Ascending aorta (tissue), 2 donors: ENCODE results near the gene UCMA. TPM values are rescaled to one million over a fixed set of nuclear protein-coding genes. Genes with fewer than 3 reads are reported as not detected.
A peak's percentile ranks its signal among the peaks of the same experiment; 100 is the strongest.
"Not testable (repeated sequence)": the region's sequence is repeated elsewhere in the genome, so short reads cannot be mapped to it uniquely, and the experiment has no call there.

Experiments
- DNase-seq, 2 donors: peaks; one replicate each; pipeline ENCODE4 v3.0.0-alpha.2; 2019; ENCODE audit warnings: low spot score in 2 of 2
- H3K27ac ChIP-seq, 2 donors: fragments of 200-600 bp; sonication (generic); one replicate each; pipeline ENCODE4 v1.5.1; 2016 to 2017; ENCODE audit warnings: mild to moderate bottlenecking in 1 of 2
- H3K27me3 ChIP-seq: fragments of 200-600 bp; sonication (generic); one replicate; pipeline ENCODE4 v1.5.1; 2017
- H3K36me3 ChIP-seq, 2 donors: fragments of 200-600 bp; sonication (generic); one replicate each; pipeline ENCODE4 v1.5.1; 2016
- H3K4me1 ChIP-seq, 2 donors: fragments of 200-600 bp; sonication (generic); one replicate each; pipeline ENCODE4 v1.5.1; 2016 to 2017; ENCODE audit warnings: mild to moderate bottlenecking in 1 of 2
- H3K4me3 ChIP-seq, 2 donors: fragments of 200-600 bp; sonication (generic); one replicate each; pipeline ENCODE4 v1.5.1; 2016 to 2017; ENCODE audit warnings: mild to moderate bottlenecking in 1 of 2
- H3K9me3 ChIP-seq, 2 donors: fragments of 200-600 bp; sonication (generic); one replicate each; pipeline ENCODE4 v1.5.1; 2016
- intact Hi-C: fragments of 100-400 bp; cut with DNase I; formaldehyde crosslinking; loops from one replicate; pipeline ENCODE4 v1.15.1; 2023
- total RNA-seq: library from RNA; depleted of rRNA; stranded (reverse); fragments of >200 nt; gene quantifications from one replicate; pipeline ENCODE4 v1.1.0, GENCODE V29; 2016
- TF ChIP-seq, protein P1 (sequence below), 3 experiments: fragments of 200-600 bp in 2 of 3; fragments of 450-650 bp in 1 of 3; sonication (generic) in 2 of 3; IDR thresholded peaks; one replicate each; pipeline ENCODE4 v1.5.1; 2016 to 2019; ENCODE audit warnings: antibody characterized with exemption in 3 of 3, mild to moderate bottlenecking in 1 of 3, moderate library complexity in 1 of 3

UCMA gene
- total RNA-seq, 1 donor from 2014 or later: not detected

DNA sequence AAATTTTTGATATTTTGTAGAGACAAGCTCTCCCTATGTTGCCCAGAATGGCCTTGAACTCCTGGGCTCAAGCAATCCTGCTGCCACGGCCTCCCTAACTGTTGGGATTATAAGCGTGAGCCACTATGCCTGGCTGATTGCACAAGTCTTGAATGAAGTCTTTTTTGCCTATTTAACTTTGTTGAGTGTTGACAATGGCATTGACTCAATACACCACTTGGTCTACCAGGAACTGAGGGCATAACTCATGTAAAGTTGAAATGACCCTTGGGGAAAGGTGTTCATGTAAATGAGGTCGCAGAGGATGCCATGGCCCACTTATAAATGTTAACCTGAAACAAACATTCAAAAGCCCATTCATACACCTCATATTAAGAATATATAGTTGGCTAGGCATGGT lies 7.4 kb upstream of the UCMA start:
- no peaks in the 10 kb centered on the region for H3K27me3 ChIP-seq
- no peaks in the 10 kb centered on the region for H3K4me1 ChIP-seq
- TF ChIP-seq, protein P1, sequence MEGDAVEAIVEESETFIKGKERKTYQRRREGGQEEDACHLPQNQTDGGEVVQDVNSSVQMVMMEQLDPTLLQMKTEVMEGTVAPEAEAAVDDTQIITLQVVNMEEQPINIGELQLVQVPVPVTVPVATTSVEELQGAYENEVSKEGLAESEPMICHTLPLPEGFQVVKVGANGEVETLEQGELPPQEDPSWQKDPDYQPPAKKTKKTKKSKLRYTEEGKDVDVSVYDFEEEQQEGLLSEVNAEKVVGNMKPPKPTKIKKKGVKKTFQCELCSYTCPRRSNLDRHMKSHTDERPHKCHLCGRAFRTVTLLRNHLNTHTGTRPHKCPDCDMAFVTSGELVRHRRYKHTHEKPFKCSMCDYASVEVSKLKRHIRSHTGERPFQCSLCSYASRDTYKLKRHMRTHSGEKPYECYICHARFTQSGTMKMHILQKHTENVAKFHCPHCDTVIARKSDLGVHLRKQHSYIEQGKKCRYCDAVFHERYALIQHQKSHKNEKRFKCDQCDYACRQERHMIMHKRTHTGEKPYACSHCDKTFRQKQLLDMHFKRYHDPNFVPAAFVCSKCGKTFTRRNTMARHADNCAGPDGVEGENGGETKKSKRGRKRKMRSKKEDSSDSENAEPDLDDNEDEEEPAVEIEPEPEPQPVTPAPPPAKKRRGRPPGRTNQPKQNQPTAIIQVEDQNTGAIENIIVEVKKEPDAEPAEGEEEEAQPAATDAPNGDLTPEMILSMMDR (IDR thresholded peaks at IDR 0.05): no peak
- no peaks in the 10 kb centered on the region for H3K36me3 ChIP-seq
- DNase-seq: no peak
- intact Hi-C loops: no loop called here
- H3K4me3 ChIP-seq: no peak overlapping the region
- H3K27ac ChIP-seq: no peak overlapping the region
- no peaks in the 10 kb centered on the region for H3K9me3 ChIP-seq

DNA sequence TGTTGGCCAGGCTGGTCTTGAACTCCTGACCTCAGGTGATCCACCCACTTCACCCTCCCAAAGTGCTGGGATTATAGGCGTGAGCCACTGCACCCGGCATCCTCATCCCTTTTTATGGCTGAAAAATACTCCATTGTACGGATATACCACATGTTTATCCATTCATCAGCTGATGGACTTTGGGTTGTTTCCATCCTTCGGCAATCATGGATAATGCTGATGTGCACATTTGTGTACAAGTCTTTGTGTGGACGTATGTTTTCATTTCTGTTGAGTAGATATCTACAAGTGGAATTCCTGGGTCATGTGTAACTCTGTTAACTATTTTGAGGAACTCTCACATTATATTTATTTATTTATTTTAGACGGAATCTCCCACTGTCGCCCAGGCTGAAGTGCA lies 5.7 kb upstream of the UCMA start:
- no peak overlapping the region for H3K4me3 ChIP-seq
- intact Hi-C loops: no loop called here
- H3K4me1 ChIP-seq: no peaks in the 10 kb centered on the region
- TF ChIP-seq, protein P1 (IDR thresholded peaks at IDR 0.05): no peak
- no peaks in the 10 kb centered on the region for H3K36me3 ChIP-seq
- no peak overlapping the region for H3K27ac ChIP-seq
- H3K27me3 ChIP-seq: no peaks in the 10 kb centered on the region
- H3K9me3 ChIP-seq: no peaks in the 10 kb centered on the region
- peak in 1 of 2 donors; percentile 12 for DNase-seq

DNA sequence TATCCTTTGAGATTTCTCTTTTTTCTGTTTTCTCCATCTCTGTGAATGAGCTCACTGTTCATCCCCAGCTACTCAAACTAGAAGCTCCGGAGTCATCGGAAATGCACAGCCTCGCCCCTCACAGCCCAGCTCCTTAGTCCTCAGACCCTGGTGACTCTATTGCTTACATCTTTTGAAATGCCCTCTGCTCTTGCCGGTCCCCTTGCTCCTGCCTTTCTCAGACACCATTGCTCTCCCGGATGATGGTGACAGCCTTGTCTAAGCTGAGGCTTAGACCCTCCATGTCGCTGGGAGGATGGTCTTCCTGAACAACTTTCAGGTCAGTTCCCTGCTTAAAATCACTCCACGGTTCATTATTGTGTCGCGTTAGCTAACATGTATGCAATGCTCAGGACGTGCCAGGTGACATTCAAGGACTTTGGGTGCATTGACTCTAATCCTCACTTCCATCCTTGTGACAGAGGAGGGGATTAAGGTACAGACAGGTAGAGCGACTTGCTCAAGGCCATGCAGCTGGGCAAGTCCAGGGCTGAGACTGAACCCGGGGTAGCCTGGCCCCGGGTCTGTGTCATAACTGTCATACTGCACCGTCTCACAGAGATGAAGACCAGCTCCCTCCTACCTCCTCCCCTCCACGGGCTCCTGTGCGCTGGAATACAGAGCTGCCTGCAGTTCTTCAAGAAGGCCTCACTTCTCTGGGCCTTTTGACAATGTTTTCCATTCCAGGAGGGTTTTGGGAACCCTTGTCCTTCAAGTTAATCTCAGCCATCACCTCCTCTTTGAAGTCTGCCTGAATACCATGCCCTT lies 4.3 kb upstream of the UCMA start:
- Histone ChIP-seq H3K4me3 (no peak overlapping the region), H3K9me3 (no peaks in the 10 kb centered on the region), H3K4me1 (no peaks in the 10 kb centered on the region), H3K27me3 (no peaks in the 10 kb centered on the region), H3K27ac (no peak overlapping the region), H3K36me3 (no peaks in the 10 kb centered on the region)
- TF ChIP-seq, protein P1 (IDR thresholded peaks at IDR 0.05): no peak
- DNase-seq: peak in 1 of 2 donors; percentile 50
- intact Hi-C loops: no loop called here

DNA sequence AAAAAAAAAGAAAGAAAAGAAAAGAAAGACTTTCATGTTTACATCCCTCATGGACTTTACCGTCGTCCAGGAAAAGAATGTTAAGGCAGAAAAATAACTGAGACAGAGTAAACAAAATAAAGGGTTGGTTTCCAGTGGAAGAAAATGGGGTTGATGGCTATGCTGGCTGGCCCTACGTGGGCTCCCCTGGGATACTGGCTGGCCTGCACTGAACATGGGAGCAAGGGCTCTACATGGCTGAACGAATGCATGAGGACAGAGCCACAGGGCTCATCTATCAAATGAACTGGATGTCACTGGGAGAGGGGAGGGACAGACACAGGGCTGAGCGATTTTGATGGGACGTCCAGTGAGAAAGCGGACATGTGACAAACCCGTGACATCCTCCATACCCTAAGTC lies 2.5 kb upstream of the UCMA start:
- Histone ChIP-seq H3K4me3 (no peak overlapping the region), H3K27ac (no peak overlapping the region), H3K4me1 (no peaks in the 10 kb centered on the region), H3K27me3 (no peaks in the 10 kb centered on the region), H3K9me3 (no peaks in the 10 kb centered on the region), H3K36me3 (no peaks in the 10 kb centered on the region)
- DNase-seq: peak in 1 of 2 donors; percentile 15
- TF ChIP-seq, protein P1 (IDR thresholded peaks at IDR 0.05): no peak
- intact Hi-C loops: no loop called here

DNA sequence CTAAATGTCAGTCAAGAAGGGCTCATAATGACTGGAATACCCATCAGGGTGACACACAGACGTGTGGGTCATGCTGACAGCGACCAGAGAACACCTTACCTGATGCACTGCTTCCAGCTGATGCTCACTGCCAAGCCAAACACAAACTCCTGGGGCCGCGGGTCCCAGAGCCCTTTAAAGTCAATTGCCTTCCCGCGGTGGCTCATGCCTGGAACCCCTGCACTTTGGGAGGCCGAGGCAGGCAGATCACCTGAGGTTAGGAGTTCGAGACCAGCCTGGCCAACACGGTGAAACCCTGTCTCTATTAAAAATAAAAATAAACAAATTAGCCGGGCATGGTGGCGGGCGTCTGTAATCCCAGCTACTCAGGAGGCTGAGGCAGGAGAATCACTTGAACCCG lies 562 bp upstream of the UCMA start:
- DNase-seq, H3K27ac ChIP-seq, H3K36me3 ChIP-seq, H3K27me3 ChIP-seq, H3K4me3 ChIP-seq, H3K9me3 ChIP-seq, H3K4me1 ChIP-seq, intact Hi-C loops: not testable (repeated sequence)

DNA sequence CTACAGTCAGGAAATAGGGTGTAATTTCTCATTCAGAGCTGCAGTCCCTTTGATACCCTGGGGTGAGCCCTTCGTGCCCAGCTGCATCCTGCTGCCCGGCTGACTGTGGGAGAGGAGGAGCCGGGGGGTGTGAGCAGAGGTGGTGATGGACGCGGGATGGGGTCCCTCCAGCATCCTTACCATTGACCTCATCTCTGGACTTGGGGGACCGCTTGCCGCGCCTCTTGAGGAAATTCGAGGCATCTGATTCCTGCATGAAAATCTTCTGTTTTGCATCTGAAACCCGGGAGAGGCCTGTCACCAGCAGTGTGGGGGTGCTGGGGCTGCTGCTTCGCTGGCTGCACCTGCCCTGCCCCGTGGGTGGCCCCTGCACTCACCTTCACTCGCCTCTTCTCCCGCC lies 816 bp downstream of the UCMA start:
- H3K4me3 ChIP-seq: no peak overlapping the region
- intact Hi-C loops: no loop called here
- TF ChIP-seq, protein P1 (IDR thresholded peaks at IDR 0.05): no peak
- no peaks in the 10 kb centered on the region for H3K4me1 ChIP-seq
- no peaks in the 10 kb centered on the region for H3K36me3 ChIP-seq
- peak in 1 of 2 donors; percentile 46 for DNase-seq
- no peaks in the 10 kb centered on the region for H3K27me3 ChIP-seq
- H3K9me3 ChIP-seq: no peaks in the 10 kb centered on the region
- no peak overlapping the region for H3K27ac ChIP-seq
